Measurements from ENCODE around the gene POLN.

POLN gene

DNA sequence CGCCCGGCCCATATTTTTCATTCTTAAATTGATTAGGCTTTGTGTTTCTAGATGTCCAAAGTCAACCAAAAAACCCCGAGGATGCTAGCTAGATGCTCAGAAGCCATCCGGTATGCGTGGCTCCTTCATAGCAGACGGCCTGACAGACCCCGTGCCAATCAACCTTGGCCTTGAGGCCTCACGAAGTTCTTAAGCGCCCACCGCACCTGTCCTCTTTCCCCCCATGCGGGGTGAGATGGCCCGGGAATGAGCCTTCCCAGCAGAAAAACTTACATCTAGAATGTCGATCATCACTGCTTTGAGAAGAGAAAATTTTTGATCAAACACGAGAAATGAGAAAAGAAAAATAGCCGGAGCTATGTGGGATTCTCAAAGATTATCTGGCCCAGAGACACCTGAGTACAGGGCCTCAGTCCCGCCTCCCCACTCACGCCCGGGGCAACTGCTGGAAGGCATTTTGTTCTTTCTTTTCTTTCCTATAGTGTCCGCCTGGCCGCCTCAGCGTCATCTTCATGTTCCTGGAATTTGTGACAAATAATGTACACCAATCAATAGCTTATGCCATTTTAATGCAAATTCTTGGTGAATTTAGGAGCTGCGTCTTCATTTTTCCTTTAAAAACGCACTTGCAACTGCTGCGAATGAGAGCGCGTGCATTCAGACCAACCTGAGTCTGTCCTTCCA, 184.4 kb downstream of the POLN start:
- Histone ChIP-seq H3K4me3 (no peak overlapping the region), H3K27ac (no peak overlapping the region)

DNA sequence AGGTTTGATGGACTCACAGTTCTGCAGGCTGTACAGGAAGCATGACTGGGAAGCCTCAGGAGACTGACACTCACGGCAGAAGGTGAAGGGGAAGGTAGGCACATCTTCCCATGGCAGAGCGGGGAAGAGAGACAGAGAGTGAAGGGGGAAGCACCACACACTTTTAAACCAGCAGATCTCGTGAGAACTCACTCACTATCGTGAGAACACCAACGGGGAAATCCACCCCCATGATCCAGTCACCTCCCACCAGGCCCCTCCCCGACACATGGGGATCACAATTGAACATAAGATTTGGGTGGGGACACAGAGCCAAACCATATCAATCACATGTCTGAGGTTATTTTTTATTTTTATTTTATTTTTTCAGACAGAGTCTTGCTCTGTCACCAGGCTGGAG, 187.7 kb downstream of the POLN start:
- Histone ChIP-seq H3K27ac (no peak overlapping the region), H3K4me3 (no peak overlapping the region)

DNA sequence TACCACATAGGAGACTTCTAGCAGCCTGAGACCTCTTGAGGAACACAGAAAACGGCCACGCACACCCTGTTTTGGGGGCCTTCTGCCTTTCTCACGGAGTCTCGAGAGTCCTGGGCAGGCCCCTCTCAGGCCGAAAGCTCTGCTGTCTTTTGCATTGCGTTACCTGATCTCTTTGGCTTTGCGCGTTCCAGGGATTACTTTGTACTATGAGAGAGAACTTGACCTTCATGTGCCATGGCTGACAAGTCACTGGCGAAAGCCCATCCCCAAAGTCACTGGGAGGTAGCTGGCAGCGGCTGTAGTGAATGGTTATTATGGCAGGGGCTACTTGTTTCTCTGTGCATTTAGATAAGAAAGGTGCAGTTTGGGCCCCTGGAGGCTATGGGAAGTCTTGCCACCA, 190.8 kb downstream of the POLN start:
- no peak overlapping the region for H3K4me3 ChIP-seq

DNA sequence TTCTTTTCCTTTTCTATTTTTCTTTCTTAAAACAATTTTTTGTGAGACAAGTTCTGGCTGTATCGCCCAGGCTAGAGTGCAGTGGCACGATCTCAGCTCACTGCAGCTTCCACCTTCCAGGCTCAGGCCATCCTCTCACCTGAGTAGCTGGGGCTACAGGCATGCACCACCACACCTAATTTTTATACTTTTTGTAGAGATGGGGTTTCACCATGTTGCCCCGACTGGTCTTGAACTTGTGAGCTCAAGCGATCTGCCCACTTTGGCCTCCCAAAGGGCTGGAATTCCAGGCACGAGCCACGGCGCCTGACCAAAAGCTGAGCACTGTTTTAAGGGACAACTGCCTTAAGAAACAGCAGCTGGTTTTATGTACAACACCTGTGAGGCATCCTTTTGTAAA, 192.1 kb downstream of the POLN start:
- no peak overlapping the region for H3K27ac ChIP-seq

More for the DNA sequence above, 190.8 kb downstream of the POLN start:
- no peak overlapping the region for H3K27ac ChIP-seq

DNA sequence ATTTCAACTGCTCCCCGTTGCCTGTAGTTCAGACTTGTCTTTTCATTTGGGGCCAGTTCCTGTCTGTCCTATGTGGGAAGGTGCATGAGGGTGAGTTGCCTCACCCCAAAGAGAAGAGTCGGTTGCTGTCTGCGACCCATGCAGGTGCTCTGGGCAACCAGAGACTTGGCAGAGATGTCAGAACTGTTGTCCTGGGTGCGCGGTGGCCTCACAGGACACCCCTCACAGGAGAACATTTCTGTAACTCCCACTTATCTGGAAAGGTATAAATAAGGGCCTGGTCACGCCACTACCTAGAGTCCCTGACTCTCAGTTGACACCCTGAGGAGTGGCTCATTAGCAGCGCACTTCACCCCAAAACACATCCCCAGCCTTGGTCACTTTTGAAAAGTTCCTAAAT, 192.5 kb downstream of the POLN start:
- Histone ChIP-seq H3K4me3 (no peak overlapping the region), H3K27ac (no peak overlapping the region)

More for the DNA sequence above, 192.1 kb downstream of the POLN start:
- no peak overlapping the region for H3K4me3 ChIP-seq

DNA sequence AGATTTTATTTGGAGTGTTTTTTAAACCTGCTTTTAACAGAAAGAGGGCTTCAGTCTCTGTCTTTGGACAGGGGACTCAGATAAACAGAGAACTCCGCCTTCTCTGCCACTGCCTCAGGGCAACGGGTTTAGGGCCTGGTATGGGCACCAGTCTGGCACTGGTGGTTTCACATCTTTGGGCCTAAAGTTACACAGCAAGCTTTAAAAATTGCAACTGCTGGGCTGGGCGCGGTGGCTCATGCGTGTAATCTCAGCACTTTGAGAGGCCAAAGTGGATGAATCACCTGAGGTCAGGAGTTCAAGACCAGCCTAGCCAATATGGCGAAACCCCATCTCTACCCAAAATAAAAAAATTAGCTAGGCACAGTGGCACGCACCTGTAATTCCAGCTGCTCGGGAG, 193.1 kb downstream of the POLN start:
- H3K27ac ChIP-seq: no peak overlapping the region

GRCh38 chr4:2047781-2048581, 193.9 kb downstream of the POLN start:
- Histone ChIP-seq H3K27ac (no peak overlapping the region), H3K4me3 (no peak overlapping the region)

More for the DNA sequence above, 193.1 kb downstream of the POLN start:
- no peak overlapping the region for H3K4me3 ChIP-seq

GRCh38 chr4:2047031-2047660, 194.8 kb downstream of the POLN start:
- no peak overlapping the region for H3K27ac ChIP-seq

GRCh38 chr4:2046031-2046961, 195.6 kb downstream of the POLN start:
- no peak overlapping the region for H3K4me3 ChIP-seq
- no peak overlapping the region for H3K27ac ChIP-seq

More at GRCh38 chr4:2047031-2047660, 194.8 kb downstream of the POLN start:
- no peak overlapping the region for H3K4me3 ChIP-seq

- Histone ChIP-seq H3K27ac (no peak overlapping the region), H3K4me3 (no peak overlapping the region)
Observed at GRCh38 chr4:2045518-2045951, 196.4 kb downstream of the POLN start.

GRCh38 chr4:2044542-2045517, 197.1 kb downstream of the POLN start:
- no peak overlapping the region for H3K4me3 ChIP-seq
- no peak overlapping the region for H3K27ac ChIP-seq

DNA sequence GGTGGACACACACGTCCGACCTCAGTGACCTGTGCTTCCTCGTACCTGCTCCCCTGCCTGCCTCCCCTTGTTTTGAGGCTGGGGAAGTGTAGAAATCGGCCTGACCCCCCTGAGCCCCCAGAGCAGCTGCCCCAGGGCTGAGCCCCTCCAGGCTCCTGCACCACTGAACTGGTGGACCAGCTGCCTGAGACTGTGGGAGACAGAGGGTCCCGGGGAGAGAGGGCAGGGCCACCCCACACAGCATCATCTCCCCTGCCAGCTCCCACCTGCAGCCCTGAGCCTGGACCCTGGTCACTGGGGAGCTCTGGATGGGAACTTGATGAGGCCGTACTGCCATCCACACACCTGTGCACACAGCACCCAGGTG, 197.8 kb downstream of the POLN start:
- no peak overlapping the region for H3K4me3 ChIP-seq
- H3K27ac ChIP-seq: no peak overlapping the region

- H3K27ac ChIP-seq: no peak overlapping the region
Observed at GRCh38 chr4:2043396-2044118, 198.4 kb downstream of the POLN start.

GRCh38 chr4:2042947-2043395, 198.9 kb downstream of the POLN start:
- peak overlapping the region in 2 of 7 experiments; percentile 44 to 69 for H3K4me3 ChIP-seq

More at GRCh38 chr4:2043396-2044118, 198.4 kb downstream of the POLN start:
- no peak overlapping the region for H3K4me3 ChIP-seq

DNA sequence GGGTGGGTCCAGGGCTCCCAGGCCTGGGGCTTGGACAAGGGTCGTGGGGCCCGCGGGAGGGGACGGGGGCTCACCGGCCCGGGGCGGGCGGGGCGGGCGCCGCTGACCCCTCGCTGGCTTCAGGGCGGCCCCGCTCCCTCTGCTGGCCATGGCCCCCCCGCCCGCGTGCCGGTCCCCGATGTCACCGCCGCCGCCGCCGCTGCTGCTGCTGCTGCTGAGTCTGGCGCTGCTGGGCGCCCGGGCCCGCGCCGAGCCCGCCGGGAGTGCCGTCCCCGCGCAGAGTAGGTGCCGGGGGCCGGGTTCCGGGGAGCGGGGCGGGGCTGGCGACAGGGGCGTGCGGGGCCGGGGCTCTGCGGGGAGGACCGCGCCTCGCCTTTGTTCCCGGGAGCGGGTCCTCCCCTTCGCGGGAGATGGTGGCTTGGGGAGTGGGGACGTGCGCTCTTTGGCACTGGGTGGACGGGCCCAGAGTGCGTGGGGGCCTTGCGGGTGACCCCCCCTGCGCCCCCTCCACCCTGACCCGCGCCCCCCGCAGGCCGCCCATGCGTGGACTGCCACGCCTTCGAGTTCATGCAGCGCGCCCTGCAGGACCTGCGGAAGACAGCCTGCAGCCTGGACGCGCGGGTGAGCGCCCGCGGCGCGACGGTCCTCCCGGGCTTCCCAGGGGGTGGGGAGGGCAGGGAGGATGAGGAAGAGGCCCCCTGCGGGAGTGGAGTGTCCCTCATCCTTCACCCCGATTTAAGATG, 199.5 kb downstream of the POLN start:
- Histone ChIP-seq H3K4me3 (peak overlapping the region; percentile 44 to 78 (median 72)), H3K27ac (peak overlapping the region in 6 of 21 experiments; percentile 39 to 76 (median 52))

More at GRCh38 chr4:2042947-2043395, 198.9 kb downstream of the POLN start:
- no peak overlapping the region for H3K27ac ChIP-seq

DNA sequence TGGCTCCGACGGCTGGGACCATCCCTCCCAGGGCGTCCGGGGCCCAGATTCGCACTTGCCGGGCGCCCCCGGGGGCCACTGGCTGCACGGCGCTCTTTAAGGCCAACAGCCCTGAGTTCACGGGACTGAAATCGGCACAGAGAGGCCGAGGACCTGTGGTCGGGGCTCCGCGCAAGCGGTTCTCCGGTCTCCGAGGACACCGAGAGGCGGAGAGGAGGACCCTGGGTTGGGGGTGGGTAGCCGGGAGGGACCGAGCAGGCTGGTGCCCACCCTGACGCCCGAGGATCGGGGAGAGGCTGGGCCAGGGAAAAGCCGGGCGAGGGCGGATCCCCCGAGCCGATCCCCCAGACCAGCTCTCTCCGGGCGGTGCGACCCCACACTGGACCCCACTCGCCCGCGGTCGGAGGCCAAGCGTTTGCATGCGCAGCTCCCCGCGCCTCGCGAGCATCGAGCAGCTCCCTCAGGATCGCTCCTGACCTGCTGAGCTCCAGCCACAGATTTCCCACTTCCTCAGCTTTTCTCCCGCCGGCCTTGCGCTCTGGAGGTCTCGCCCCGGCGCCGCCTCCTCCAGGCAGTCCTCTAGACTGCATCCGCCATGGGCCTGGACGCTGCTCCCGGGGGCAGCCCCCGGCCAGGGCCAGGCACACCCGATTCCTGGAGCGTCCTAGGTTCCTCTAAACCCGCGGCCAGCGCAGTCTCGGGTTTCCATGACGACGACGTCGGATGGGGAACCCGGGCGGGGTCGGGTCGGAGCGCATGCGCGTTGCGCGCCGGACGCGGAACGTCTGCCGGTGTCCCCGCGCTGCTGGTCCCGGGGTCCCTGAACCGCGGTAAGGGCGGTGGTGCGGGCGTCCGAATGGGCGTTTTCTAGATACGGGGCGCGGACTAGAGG, 200.4 kb downstream of the POLN start:
- H3K27ac ChIP-seq: peak overlapping the region in 6 of 21 experiments; percentile 39 to 76 (median 52)
- H3K4me3 ChIP-seq: peak overlapping the region; percentile 44 to 78 (median 72)

Measured in skin epidermis (tissue), 12 donors.